HG03469 (cell line): ENCODE data around the gene PDIK1L.

Experiments
- ATAC-seq: cut with Tn5 transposase; IDR thresholded peaks from one replicate; pipeline ENCODE4 v1.9.1; 2021; ENCODE audit warnings: mild to moderate bottlenecking, moderate library complexity, moderate number of reproducible peaks; ENCODE audit not compliant: unreplicated experiment

Gene PDIK1L

DNA sequence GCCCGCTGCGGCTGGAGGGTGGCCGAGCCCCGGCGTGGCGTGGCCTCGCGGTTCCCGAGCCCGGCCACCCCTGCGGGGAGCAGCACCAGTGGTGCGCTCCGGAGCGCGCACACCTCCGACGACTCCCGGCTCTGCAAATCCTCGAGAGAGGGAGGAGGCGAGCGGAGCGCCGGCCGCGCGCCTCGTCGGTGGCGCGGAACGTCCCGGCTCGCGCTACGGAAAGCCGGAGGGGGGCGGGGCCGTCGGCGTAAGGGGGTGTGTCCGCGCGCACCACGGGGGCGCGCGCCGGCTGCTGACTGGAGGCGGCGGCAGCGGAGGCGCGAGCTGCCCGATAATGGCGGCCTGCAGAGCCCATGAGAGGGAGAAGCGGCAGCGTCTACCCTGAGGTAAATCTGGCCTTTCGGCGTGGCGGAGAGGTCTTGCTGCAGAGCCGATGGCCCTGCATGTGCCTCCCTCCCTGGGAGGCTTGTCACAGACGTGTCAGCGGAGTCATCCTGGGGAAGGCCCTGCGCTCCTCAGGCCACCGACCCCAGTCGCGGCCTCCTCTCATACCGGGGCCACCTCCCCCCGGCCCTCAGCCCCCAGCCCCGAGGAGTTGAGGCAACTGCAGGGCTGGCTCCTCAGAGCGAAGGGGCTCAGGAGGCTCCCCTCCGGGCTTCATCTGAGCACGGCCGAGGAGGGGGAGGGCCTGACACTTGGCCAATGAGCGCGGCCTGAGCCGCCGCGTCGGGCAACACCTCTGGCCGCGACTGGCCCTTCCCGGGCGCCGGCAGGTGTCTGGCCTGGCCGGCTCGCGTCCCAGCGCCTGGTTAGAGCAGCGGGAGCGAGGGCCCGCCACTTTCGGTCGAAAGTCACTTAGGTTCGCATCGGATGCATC is at the start of gene PDIK1L:
PDIK1L (plus strand) TSS at position 295 of the 877 bp plus-strand sequence. CDS start 2,485 bp downstream, outside the sequence.
- peak; percentile 39 for ATAC-seq

DNA sequence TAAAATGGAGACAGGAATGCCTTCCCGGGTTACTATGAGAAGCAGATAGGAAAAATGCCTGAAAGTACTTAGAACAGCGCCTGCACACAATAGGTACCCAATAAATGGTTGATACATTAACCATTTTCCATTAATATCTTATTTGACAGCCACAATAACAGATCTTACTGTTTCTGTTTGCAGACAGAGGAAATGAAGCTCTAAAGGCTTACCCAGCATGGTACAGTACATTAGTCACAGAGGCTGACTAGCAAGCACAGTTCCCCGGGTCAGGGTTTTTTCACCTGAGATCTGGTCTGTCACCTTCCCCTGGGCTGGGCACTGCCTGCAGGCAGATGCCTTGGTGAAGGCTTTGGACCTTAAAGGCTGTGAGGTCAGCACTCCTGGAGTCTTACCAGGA is 47.1 kb upstream of the PDIK1L start:
- ATAC-seq: no peak

DNA sequence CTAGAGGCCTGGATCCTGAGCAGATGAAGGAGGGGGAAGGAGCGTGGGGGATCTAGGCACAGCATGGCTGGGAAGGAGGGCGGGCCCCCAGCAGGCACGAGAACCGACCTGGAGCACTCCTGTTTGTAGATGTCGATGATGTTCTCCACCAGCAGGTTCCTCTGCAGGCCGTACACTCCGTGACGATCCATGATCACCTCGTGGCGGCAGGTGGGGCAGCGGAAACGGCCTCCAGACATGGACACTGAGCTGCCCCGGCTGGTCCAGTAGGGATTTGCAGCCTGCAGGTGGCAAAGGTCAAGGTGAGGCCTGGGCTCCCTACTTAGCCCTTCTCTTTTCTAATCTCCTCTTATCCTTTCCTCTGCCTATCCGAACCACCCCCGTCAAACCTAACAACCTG is 45.5 kb upstream of the PDIK1L start:
- no peak for ATAC-seq

DNA sequence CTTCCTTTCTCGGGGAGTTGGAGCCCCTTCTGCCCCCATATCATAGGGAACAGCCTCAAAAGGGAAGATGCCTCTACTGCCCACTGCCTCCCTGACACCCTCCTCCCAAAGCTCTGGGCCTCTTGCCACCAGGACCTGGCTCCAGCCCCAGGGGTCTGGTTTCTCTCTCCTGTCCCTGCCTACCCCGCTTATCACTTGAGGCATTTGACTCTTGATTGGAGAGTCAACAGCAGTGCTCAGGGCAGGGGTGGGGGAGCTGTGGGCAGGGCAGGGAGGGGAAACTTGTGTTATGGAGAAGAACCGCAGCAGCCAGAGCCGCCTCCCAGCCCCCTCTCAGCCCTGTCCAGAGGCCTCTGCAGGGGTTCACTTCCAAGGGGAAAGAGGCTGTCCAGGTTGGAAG is 44.8 kb upstream of the PDIK1L start:
- no peak for ATAC-seq

DNA sequence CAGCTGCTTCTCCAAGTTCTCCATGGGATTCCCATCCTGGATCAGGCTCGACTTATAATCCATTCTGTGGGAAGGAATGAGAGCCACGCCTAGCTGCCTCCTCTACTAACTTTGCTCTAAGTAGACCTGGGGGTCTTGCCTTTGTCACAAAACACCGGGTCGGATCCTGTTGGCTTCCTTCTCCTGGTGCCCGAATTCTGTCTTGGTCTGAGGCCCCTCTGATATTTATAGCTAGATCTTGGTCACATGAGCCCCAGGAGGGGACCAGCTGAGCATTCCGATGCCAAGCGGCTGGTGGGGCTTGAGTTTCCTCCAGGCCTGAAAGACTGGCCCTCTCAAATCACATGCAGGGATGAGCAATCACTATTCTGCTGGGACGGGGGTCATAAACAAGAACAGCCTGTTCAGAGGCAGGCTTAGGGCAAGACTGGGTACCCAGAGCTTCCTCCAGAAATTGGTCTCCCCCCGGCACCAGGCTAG is 44.2 kb upstream of the PDIK1L start, which contains the start of gene TRIM63:
TRIM63 (minus strand) TSS at position 199 of the 480 bp plus-strand sequence; CDS start at position 63, 136 bp downstream.
- ATAC-seq: no peak

DNA sequence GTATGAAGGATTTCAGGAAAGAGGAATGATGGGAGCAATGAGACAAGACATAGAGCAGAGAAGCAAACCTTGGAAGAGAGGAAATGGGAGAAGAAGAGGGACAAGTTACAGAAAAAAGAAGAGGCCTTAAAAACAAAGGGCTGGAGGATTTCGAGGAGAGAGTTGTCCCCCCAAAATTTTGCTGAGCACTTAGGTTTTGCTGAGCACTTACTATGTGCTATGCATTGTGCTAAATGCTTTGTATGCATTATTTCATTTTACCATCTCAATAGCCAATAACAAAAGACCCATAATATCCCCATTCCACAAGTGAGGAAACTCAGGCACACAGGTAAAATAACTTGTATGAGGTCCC is 41.7 kb upstream of the PDIK1L start:
- no peak for ATAC-seq

DNA sequence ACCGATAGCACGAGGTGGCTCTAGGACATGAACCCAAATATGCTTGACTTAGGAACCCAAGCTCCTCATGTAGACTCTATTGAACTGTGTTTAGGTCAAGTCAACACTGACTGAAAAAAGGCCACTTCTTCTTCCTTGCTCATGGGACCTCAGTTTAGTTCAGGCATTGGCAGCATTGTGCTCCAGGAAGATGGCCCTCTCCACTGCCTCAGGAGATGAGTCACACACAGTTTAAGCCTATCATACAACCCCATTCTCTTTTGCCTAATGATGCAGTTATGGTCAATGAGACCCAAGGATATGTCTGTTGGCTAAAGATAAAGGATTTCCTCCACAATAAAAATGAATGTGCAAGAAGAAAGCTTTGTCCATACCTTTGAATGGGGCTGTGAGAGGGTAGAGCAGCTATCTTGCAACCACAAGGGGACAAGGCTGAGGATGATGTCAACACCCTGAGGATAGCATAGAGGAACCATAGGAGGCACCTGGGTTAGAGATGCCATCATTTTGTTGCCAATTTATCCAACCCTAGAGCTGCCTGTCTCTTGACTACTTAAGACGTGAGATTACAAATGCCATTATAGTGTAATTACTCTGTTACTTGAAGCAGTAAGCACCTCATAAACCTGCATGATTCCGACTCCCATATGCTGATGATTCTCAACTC is 41.2 kb upstream of the PDIK1L start:
- ATAC-seq: no peak

DNA sequence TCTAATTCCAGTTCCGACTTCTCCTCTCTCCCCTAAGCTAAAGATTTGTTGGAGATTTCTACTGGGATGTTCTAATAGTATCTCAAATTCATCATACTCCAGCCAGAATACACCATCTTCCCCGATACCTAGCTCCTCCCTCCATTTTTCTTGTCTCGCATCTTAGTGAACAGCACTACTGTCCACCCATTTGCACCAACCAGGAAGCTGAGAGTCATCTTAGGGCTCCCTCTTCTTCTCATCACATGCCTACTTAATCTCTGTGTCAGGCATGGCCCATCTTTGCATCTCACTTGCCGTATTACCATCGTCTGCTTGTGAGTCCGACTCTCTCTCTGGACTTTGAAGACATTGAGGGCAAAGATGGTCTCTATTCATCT is 40.7 kb upstream of the PDIK1L start:
- no peak for ATAC-seq

DNA sequence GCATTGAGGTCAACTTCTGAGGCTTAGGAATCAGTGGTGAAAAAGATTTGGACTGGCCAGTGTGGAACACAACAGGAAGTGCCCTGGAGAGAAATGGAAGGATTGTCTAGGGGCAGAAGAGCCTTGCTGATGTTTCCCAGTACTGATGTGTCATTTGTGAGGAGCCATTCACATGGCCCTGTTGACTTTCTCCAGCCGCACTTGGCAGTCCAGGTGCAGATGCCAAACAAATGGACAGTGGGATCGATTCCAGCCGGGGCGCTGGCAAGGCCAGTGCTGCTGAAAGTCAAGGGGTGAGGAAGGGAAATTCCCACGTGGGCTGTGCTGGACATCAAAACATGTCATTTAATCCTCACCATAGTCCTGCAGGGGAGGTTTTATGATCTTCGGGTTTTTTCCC is 39.3 kb upstream of the PDIK1L start:
- ATAC-seq: no peak

DNA sequence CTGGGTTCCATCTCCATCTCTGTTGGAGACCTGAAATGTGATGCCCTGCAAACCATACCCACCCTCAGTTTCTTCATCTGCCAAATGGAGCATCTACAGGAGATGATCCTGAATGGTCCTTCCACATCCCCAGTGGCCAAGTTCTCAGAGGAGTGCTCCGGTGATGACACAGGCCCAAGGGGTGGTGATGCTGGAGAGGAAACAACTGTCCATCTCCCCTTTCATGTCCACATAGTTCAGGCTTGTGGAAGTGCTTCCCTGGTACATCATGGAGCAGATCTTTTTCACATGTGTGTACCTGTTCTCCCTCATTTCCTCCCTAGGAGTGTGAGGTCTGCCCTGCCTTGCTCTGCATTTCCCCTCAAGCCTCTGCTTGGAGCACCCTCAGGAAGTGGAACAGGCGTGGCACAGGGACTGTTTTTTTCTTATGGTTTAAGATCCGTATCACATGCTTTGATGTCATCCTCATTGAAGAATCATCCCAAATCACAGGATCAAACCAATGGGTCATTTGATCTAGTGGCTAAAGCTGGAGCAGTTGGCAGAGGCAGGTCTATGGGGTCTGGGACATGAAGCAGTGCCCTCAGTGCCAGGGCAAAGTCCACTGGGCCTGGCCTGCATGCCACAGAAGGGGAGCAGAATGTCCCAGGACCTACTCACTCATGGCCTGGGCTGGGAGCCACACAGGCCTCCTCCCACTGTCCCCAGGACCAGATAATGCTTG is 36.0 kb upstream of the PDIK1L start:
- no peak for ATAC-seq

DNA sequence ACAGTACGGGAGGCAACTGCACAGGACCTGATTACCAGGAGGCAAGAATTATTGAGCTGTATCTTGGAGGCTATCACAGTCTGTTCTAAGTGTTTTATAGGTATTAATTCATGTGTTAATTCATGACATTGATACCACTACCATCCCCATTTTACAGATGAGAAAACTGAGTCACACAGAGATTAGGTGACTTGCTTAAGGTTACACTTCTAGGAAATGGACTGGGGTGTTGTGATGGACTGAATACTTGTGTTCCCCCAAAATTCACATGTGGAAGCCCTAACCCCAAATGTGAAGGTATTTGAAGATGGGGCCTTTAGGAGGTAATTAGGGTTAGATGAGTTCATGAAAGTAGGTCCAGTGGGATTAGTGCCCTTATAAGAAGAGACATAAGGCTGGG is 34.1 kb upstream of the PDIK1L start:
- ATAC-seq: no peak

DNA sequence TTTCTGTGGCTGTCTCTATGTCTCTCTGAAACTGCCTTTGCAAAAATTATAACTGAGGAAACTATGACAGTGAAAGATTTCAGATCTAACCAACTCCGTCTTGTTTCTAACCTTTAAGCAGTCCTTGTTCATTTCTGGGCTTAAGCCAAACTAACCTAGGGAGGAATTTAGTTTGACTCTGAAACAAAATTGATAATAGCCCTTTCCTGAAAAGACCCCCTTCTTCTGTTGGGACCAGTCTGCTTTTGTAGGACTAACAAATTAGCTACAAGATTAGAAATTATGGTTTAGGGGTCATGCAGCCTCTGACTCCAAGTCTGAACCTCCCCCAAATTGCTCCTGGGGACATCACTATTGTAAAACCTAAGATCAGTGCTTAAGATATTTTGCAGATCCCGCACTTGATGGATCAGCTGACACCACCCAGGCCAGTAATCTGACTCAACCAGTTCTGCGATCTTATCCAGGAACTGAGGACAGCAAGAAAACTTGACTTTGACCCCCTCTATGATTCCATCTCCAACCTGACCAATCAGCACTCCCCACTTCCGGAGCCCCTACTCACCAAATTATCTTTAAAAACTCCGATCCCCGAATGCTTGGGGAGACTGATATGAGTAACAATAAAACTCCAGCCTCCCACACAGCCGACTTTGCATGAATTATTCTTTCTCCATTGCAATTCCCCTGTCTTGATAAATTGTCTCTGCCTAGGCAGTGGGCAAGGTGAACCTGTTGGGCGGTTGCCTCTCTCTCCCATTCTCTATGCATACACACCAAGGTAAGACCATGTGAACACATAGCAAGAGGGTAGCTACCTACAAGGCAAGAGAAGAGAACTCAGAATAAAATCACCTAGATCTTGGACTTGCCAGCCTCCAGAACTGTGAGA is 33.1 kb upstream of the PDIK1L start:
- ATAC-seq: no peak

DNA sequence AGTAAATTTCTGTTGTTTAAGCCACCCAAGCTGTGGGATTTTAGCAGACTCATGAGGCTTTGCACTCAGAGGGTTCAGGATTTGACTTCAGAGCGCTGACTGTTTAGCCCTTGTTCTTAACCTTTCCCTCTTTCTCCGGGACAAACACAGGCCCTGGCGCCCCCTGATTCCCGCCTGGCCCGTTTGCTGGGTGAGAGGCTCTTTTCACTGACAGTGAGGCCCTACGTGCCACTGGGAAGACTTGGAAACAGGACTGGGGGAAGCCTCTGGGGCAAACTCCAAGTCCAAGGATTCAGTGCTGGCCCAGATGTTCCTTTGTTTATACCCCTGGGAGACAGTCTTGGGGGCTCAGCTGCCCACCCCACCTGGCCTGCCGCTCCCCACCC is 32.5 kb upstream of the PDIK1L start:
- no peak for ATAC-seq

DNA sequence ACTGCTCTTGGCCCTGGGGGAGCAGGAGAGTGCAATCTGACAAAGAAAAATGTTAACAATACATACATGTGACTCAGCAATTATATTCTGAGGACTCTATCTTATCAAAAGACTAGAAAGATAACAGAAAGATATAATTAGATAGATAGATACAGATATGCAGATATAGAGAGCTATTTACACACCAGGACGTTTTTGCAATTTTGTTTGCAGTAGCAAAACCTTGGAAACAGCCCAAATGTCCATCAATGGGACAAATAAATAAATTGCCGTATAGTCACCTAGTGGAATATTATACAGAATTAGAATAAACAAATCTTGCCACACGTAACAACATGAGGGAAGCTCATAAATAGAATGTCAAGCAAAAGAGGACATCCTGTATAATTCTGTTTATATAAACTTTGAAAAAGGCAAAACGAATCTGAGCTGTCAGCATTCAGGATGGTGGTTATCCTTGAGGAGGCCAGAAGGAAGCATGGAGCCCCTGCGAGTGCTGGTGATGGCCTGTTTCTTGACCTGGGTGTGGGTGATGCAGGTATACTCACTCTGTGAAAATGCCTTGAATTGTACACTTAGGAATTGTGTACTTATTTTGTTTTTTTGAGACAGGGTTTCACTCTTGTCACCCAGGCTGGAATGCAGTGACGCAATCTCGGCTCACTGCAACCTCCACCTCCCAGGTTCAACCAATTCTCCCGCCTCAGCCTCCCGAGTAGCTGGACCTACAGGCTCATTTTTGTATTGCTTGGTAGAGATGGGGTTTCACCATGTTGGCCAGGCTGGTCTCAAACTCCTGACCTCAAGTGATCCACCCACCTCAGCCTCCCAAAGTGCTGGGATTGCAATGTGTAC is 31.4 kb upstream of the PDIK1L start:
- no peak for ATAC-seq

DNA sequence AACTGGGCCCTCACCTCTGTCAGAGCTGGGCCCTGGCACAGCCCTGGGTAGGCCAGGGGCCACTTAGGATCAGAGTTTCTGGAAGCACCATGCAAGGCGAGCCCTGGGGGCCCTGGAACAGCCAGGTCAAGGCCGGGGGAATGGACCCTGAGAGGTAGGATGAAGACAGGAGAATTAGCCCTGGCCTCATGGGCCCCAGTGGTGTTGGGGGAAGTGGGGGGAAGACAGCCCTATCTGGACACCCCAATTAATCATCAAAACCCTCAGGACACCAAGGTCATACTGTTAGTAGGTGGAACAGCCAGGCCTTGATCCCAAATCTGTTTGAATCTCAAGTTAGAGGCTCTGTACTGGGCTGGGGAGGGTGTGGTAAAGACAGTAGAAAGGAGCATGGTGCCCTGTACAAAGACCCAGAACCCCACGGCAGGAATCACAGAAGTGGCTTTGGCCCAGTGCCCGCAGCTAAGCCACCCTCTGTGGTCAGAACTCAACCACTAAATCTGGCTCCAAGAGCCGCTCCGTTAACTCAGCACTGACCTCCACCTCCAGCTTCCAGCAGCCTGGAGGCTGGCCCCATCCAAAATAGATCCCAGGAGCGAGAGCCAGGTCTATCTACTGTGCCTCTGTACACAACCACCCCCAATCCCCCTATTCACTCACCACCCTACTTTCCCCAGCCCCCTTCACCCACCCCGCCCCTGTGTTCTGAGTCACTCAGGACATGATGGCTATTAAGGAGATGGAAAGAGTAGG is 30.2 kb upstream of the PDIK1L start:
- ATAC-seq: no peak

DNA sequence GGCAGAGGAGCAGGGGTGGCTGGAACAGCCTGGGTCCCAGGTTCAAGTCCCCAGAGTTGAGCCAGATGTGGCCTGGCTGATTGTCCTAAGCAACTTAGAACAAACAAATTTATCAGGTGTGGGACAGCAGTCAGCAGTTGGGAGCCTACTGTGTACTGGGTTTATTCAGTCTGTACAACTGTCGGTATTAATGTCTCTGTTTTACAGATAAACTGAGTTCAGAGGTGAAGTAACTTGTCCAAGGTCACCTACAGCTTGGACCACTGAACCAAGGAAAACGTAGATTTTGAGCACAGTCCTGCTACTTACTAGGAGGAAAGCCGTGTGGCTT is 29.6 kb upstream of the PDIK1L start:
- no peak for ATAC-seq

DNA sequence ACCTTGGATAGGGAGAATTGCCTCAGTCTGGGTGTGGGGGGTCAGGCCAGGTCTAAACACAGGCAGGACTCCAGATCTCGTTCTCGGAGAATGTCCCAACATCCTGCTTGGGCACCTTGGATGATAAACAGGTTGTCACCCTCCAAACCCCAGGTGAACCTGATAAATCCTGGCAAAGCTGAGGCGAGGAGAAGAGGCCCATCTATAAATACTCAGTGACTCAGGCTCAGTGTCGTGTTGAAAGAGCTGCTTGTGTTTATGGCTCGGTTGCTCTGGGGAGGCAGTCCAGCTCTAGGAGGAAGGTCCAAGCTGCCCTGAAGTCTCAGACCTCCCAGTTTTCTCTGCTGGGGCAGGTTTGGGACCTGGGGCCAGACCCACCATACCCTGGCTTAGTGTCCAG is 28.4 kb upstream of the PDIK1L start:
- ATAC-seq: no peak

DNA sequence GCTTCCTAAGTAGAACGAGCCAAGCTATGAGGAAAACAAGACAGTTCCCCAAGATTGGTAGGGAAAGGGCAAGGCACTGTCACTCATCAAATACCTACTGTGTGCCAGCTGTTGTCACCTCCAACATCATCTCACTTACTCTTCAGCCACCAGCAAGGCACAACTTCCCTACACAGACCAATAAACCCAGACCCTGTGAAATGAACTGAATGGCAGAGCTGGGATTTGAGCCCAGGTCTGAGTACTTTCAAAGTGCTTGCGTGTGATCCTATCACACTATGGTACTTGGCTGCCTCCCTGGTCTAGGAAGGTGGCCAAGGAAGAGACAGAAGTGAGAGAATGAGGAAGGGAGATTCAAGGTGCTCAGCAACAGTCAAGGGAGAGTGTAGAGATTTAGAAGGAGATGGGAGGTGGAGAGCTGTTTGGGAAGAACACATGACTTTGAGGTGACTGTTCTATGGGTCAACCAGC is 27.5 kb upstream of the PDIK1L start:
- ATAC-seq: no peak

DNA sequence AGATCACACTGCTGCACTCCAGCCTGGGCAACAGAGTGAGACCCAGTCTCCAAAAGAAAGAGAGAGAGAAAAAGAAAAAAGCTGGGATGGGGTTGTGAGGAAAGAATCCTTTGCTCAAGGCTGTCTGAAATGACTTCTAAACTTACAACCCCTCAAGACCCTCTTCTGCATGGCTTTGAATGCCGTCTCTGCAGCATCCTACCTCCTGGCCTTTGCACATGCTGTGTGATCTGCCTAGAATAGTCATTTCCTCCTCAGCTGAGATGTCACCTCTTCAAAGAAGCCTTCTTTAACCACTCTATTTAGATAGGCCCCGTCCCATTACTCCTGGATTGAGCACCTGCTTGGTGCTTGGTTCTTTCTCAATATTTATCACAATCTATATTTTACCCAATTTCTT is 26.8 kb upstream of the PDIK1L start:
- no peak for ATAC-seq
